ENCODE data around the gene FBXL16.

The FBXL16 gene

DNA sequence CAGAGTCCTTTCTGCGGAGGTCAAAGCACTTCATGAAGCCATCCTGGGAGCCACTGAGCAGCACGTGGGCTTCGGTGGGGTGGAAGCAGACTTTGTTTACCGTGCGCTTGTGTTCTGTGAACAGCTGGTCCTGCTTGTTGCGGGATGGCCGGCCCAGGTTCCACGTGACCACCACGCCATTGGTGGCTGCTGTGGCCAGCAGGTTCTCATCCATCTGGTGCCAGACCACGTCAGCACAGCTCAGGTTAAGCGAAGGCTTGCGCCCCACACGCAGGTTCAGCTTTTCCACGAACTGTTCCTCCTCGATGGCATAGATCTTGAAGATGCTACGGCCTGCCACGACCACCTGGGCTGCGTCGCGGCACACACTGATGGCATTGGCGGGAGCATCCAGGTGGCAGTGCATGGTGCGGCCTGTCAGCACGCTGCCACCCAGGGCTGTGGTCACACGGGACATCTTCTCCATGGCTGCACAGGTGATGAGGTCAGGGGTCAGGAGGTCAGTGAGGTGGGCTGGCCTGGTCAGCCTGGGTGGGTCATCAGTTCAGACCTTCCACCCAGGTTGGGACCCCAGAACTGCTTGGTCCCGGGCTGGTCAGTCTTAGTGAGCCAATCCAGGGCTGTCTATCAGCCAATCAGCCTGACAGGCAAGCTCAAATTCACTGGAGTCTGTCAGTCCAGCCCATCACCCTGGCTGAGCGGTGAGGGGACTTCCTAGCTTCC is 16.3 kb downstream of the FBXL16 start:
- no peak for DNase-seq

DNA sequence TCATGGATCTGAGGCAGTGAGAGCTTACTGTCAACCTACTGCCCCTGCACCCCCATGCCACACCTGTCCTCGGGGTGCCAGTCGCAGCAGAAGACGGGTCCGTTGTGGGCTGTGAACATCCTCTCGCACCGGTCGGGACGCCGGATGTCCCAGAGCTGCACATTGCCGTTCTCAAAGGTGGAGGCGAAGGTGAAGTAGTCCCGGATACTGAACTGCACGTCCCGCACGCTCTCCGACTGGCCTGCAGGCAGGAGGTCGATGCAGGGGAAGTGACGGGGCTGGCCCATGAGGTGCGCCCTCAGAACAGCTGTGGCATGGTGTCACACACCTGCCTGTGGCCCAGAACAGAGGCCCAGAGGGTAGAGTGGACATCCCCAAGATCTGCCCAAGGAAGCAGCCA is 18.1 kb downstream of the FBXL16 start:
- DNase-seq: no peak

DNA sequence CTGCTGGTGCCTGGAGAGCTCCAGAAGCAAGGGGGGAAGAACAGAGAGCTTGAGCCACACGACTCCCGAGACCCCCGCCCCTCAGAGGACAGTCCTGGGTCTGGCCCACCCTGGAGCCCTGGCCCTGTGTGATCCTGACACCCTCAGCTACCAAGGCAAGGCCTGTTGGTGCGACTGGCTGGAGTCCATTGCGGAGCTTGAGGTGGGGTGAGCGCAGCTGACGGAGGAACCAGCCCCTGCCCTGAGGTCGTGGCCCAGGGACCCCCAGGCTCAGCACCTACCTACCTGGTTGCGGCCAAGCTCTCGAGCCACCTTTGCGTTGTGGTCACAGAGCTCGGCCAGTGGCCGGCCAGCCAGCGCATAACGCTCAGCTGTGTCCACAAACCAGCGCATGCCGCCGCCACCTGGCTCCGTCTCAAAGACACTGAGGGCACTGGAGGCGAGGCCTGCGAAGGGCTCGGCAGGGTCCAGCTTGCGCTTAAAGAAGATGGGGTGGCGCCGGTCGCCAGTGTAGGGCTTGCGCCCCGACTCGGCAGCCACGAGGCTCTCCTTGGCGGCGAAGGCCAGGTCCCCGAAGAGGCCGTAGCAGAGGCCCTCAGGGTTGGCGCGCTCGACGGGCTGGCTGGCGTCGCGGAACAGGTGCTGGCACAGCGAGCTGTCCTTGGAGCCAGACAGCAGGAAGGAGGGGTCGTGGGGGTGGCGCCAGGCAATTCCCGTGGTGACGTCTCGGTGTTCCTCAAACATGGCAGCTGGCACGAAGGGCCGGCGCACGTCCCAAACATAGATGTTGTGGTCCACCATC is 18.9 kb downstream of the FBXL16 start:
- DNase-seq: no peak

DNA sequence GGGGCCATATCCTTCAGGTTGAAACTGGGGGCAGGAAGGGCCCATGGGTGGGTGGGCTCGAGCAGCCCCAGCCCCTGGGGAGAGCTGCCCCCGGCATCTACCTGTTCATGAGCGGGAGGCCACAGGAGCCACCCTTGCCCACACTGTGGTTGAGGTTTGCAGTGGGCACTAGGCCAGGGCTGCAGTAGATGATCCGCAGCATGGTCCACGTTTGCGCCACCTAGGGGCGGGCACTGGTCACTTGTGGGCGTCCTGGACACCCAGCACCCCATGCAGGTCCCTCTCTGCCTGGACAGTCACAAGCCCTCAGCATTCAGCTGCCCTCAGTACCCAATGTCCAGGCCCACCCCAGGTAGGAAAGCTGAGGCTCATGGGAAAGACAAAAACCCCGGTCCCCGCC is 19.6 kb downstream of the FBXL16 start:
- no peak for DNase-seq

DNA sequence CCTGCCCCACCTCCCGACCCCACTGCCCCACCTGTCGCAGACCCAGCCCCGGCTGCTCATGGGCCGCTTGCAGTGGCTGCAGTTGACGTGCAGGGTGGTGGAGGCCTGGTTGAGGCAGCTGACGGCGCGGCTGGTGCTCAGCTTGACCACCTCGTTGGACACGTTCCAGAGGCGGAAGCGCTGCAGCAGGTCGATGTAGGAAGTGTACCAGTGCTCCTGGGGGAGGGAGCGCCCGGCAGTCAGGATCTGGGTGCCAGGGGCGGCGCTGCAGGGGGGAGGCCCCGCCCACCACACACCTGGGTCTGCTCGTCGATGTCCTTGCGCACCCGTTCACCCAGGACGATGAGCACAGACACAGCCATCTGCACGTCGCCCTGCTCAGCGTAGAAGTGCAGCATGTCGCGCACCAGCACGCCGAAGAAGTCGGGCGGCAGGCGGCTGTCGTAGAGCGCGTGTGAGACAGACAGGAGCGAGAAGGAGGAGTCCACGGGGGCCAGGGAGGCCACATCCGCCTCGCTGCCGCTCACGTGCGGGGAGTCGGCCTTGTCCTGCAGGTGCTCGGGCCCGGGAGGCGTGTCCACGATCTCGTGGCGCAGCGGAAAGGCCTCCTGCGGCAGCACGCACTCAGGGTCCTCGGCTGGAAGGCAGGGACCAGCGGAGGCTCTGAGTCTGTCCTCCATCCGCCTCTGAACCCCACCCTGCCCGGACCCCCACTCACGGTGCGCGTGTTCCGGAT is 20.5 kb downstream of the FBXL16 start:
- DNase-seq: no peak

DNA sequence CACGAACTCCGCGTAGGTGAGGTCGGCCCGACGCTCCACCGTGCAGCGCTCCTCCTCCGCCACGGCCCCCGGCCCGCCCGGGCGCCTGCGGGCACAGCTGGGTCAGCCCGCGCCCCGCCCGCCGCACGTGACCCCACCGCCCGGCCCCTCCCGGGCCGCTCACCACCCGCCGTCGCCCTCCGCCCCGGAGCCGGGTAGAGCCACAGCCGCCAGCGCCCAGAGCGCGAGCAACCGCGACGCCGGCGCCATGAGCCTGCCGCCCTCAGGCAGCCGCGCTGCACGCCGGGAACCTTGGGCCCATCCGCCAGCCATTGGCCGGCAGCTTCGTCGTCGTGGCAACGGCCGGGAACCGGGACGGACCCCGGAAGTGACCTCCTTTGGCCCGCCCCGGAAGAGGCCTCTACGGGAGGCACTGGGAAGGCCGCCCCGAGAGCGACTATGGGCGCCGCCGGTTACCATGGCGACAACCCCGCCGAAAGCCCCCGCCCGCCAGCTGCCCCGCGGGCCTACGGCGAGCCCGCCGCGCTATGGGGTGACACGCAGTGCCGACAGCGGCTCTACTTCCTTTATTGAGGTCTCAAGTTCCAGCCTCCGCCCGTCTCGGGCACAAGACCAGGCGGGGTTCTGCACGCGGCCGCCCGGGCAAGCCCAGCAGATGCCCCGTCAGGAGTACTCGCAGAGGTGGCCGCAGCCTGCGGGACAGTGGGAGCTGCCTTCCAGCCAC is 21.4 kb downstream of the FBXL16 start, which contains the start of gene JMJD8:
Gene JMJD8, minus strand, starts transcription at position 264 of the 724 bp plus-strand sequence. Its CDS starts 15 bp downstream, at position 249.
- peak; percentile 99 for DNase-seq

DNA sequence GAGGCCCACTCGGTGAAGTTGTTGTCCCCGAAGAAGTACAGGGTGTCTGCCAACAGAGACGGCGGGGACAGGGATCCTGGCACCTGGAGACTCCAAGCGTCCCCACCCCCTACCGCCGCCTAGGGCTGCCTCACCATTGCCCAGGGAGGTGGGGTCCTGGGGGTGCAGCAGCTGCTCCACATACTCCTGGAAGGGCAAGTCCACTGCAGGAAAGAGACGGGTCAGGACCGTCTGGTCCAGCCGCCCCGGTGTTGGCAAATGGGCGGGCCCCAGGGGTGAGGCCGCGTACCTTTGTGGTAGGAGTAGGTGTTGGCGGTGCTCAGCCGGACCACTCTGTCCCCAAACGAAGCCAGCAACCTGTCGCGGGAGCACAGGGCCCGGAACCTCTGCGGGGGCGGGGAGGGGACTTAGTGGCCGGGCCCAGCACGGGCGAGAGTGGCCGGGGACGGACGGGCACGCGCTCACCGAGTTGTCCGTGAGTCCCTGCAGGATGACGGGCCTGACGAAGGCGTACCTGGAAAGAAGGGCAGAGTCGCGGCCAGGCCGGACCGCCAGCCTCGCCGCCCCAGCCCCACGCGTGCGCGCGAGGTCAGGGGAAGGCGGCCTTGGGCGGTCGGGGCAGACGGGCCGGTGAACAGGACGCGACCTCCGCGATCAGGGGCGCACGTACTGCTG is 22.1 kb downstream of the FBXL16 start:
- no peak for DNase-seq

DNA sequence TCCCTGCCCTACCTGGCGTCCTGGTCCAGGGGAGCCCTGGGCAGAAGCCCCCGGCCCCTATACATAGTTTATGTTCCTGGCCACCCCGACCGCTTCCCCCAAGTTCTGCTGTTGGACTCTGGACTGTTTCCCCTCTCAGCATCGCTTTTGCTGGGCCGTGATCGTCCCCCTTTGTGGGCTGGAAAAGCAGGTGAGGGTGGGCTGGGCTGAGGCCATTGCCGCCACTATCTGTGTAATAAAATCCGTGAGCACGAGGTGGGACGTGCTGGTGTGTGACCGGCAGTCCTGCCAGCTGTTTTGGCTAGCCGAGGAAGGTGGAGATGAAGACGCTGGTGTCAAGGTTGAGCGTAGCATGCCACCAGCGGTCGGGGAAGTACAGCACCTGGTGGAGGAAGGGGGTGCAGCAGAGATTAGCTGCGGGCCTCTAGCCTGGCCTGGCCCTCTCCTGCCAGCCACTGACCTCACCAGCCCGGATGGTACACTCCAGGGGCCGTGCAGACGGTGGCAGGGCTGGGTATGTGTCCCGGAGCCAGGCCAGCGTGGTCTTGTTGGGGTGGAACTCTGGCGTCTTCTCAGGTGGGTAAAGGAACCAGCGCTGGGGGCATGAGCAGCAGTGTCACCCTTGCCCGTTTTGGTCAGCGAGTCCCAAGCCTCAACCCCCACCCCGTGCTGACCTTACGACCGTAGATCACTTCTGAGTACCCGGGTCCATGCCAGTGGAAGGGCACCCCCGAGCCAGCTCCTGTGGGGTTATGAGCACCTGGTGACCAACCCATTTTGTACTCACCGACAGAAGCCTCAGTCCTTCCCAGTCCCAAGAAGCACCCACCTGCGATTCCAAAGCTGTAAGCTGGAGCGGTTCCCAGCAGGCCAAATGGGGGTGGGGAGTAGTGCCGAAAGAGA is 22.9 kb downstream of the FBXL16 start:
- DNase-seq: no peak

DNA sequence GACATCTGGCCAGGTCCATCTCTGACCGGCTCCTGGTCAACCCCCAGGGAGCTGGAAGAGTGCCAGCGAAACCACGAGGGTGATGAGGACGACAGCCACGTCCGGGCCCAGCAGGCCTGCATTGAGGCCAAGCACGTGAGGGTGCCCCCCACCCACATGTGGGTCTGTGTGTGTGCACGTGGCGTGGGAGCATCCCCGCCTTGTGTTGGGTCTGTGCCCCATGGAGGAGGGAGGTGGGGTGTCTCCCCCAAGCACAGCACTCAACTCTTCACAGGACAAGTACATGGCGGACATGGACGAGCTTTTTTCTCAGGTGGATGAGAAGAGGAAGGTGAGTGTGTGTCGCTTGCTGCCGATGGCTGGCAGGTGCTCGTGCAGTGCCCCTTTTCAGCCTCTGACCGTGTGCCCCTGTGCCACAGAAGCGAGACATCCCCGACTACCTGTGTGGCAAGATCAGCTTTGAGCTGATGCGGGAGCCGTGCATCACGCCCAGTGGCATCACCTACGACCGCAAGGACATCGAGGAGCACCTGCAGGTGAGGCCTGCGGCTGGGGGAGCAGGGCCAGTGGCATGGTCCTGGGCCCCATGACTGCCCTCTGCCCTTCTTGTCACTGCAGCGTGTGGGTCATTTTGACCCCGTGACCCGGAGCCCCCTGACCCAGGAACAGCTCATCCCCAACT is 23.7 kb downstream of the FBXL16 start:
- no peak for DNase-seq

DNA sequence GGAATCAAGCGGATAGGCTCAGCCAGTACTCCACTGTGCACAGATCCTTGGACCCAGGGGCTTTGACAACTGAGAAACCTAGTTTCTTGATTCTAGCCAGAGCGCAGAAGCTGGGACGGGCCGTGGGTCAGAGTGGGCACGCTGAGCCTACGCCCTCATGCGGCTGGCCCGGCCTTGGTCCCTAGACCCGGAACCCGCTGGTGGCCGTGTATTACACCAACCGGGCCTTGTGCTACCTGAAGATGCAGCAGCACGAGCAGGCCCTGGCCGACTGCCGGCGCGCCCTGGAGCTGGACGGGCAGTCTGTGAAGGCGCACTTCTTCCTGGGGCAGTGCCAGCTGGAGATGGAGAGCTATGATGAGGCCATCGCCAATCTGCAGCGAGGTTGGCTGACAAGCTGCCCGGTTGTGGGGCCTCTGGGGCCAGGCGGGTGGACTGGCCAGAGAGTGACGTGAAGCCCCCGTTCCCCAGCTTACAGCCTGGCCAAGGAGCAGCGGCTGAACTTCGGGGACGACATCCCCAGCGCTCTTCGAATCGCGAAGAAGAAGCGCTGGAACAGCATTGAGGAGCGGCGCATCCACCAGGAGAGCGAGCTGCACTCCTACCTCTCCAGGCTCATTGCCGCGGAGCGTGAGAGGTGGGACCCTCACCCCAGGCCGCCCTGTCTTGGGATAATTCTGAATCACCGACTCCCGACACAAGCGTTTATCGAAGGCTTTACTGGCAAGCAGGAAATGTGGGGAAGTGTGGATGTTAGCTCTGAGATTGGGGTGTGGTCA is 24.4 kb downstream of the FBXL16 start:
- DNase-seq: no peak

DNA sequence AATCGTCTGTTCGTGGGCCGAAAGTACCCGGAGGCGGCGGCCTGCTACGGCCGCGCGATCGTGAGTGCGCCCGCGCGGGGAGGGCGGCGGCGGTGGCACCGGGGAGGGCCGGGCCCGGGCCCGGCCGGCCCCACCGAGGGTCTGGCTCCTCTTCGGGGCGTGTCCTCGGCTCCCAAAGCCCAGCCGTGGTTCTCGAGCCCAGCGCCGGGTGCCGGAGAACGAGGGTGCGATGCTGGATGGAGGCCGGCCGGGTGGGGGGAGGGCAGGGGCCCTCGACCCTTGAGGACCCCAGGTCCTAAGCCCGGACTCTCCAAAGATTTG is 25.0 kb downstream of the FBXL16 start:
- DNase-seq: no peak

DNA sequence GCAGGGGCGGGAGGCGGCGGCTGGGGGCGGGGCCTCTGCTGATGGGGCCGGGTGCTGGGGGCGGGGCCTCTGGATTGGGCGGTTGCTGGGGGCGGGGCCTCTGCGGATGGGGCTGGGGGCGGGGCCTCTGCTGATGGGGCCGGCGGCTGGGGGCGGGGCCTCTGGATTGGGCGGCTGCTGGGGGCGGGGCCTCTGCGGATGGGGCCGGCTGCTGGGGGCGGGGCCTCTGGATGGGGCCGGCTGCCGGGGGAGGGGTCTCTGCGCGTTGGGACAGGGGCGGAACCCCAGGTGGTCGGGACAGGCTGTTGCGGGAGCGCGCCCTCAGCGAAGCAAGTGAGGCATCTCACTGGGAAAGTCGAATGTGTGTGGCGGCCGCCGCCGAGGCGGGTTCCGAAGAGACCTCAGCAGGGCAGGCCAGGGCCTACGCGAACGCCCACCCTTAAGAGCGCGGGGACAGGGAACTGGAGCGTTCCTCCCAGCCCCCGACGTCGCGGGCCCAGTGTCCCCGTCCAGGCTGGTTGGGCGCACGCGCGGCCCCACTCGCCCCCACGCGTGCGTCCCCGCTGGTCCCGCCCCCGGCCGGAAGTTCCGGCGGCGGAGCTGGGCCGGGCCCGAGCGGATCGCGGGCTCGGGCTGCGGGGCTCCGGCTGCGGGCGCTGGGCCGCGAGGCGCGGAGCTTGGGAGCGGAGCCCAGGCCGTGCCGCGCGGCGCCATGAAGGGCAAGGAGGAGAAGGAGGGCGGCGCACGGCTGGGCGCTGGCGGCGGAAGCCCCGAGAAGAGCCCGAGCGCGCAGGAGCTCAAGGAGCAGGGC is 25.6 kb downstream of the FBXL16 start, which contains the start of gene STUB1:
Gene STUB1, plus strand, starts transcription at position 597 of the 811 bp plus-strand sequence. Its CDS starts 116 bp downstream, at position 713.
- peak; percentile 89 for DNase-seq

DNA sequence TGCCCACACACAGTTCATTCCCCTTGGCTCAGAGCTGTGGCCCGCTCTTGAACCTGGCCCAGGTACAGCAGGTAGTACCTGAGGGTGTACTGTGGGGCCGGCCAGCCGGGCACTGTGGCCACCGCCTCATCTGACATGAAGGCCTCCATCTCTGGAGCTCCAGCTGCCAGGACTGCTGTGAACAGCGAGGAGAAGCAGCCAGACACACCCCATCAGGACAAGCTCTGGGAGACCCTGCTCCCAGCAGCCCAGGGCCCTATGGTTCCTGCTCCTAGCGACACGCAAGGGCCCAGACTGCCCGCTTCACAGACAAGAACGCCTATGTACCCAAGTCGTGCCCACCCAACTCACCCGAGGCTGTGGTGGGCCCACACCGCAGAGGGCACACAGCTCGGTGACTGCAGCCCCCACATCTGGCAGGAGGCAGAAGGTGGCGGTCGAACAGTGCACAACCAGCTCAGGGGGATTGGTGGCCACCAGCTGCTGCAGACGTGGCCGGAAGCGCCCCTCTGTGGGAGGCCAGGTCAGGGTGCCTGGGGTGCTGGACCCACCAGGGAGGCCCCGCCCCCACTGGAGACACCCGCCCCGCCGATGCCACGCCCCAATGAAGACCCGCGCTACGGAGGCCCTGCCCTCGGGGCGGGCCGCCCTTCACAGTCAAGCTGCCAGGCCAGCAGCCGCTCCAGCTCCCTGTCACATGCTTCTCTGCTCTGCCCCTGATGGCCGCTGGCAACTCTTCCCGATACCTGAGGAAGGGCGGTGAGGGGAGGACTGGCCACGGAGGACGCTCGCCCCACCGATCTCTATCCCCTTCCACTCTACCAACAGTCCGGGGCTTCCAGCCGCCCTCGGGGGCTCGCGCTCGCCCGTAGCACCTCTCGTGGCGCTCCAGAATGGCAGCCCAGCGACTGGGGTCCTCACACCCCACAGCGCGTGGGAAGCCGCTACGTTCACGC is 26.5 kb downstream of the FBXL16 start:
- DNase-seq: peak; percentile 59

DNA sequence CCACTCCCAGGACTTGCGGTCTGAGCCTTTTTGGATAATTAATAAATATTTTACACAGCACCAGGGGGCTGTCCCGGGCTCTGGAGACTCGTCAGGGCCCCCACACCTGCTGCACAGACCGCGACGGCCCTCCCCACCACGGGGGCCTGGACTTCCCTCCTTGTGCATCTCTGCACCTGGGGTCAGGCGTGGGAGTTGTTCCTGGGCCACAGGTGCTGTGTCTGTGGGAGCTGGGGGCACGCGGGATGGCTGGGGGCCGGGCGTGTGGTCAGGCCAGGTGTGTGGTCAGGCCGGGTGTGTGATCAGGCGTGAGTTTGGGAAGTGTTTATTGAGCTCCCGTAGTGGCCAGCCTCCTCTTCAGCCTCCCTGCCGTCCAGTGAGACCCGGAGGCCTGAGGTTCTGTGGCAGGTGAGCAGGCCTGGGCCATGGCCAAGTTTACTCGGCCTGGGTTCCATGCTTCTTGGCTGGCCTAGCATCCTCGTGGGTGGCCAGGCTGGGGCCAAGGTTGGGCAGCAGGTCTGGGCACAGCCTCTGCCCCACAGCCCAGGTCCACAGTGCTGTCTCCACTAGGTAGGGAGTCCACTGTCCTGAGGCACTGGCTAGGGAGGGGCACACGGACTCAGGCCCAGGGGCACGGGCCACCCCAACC is 27.3 kb downstream of the FBXL16 start:
- DNase-seq: no peak

DNA sequence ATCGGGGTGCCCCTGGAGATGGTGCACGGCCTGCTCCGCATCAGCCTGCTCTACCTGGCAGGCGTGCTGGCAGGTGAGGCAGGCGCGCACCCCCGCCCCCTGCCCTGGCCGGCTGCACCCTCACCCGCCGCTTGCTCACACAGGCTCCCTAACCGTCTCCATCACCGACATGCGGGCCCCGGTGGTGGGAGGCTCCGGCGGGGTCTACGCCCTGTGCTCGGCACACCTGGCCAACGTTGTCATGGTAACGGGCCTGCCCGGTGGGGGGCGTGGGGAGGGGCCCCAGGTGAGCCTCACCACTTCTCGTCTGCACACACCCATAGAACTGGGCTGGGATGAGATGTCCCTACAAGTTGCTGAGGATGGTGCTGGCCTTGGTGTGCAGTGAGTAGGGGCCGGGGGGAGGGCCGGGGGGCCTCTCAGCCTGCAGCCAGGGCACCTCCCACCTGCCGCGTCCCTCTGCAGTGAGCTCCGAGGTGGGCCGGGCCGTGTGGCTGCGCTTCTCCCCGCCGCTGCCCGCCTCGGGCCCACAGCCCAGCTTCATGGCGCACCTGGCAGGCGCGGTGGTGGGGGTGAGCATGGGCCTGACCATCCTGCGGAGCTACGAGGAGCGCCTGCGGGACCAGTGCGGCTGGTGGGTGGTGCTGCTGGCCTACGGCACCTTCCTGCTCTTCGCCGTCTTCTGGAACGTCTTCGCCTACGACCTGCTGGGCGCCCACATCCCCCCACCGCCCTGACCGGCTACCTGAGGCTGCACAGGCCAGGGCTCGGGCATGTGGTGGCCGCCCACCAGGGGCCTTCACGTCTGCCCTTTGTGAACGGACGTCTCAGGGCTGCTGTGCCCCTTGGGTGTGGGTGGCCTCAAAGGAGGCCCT is 28.0 kb downstream of the FBXL16 start:
- DNase-seq: no peak

DNA sequence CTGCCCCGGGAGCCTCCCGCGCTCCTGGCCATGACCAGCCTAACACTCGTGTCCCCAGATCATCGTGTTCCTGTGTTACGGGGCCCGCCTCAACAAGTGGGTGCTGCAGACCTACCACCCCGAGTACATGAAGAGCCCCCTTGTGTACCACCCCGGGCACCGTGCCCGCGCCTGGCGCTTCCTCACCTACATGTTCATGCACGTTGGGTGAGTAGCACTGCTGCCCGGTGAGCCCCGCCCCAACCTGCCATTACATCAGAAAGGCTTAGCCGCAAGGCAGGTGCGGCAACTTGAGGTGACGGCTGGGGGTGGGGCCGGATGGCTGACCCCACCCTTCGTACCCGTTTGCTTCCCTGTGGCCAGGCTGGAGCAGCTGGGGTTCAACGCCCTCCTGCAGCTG is 28.7 kb downstream of the FBXL16 start:
- no peak for DNase-seq

Measured in activated naive CD4-positive, alpha-beta T cell treated with anti-CD3 and anti-CD28 coated beads, Interleukin-2, amount 50 U/mL, for 16 hours (primary cell).